HG03521 (cell line): Measurements from ENCODE around the gene HSF5.
"Not testable (repeated sequence)": the region's sequence is repeated elsewhere in the genome, so short reads cannot be mapped to it uniquely, and the experiment has no call there.

Source experiments
- ATAC-seq: cut with Tn5 transposase; IDR thresholded peaks from one replicate; pipeline ENCODE4 v1.9.1; 2021; ENCODE audit warnings: mild to moderate bottlenecking, moderate library complexity; ENCODE audit not compliant: unreplicated experiment

The HSF5 gene

DNA sequence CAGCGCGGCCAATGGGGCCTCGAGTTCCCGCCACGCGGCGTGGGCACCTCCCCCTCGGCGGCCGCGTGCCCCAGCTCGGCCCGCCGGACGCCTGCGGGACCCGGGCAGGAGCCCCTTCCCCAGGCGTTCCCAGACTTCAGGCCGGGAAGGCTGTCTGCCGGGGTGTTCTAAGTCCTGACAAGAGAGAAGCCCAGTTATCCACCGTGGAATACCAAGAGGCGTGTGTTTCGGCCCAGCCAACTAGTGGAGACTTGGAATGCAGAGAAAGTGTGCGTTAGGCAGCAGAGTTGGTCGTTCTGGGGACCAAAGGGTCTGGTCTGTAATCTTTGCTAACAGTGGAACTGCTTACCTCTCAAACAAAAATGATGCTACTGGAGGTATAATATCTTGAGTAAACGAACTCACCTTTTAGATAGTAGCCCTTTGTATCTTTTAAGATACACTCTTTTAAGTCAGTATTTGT lies 251 bp upstream of the HSF5 start:
- no peak for ATAC-seq

DNA sequence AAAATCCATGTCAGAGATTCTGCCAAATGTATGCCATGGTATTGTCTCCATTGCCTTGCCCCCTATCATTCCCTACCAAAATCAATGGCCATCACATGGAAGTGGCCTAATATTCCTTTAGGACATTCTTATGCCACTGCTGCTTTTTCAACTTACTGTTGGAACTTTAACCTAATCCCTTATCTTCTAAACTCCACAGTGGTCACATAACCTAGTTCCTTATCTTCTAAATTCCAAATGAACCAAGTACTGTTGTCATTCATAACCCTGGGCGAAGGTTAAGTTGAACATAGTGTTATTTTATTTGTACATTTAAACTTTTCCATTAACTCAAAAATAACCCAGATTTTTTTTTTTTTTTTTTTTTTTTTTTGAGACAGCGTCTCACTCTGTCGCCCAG lies 3.6 kb downstream of the HSF5 start:
- ATAC-seq, result no peak

DNA sequence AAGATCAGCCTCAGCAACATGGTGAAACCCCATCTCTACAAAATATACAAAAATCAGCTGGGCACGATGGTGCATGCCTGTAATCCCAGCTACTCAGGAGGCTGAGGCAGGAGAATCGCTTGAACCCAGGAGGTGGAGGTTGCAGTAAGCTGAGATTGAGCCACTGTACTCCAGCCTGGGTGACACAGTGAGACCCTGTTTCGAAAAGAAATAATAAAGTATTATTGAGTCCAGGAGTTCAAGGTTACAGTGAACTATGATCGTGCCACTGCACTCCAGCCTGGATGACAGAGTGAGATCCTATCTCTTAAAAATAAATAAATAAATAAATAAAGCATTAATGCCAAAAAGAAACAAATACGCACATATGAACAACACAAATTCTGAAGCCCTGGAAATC lies 6.4 kb downstream of the HSF5 start:
- not testable (repeated sequence) for ATAC-seq

DNA sequence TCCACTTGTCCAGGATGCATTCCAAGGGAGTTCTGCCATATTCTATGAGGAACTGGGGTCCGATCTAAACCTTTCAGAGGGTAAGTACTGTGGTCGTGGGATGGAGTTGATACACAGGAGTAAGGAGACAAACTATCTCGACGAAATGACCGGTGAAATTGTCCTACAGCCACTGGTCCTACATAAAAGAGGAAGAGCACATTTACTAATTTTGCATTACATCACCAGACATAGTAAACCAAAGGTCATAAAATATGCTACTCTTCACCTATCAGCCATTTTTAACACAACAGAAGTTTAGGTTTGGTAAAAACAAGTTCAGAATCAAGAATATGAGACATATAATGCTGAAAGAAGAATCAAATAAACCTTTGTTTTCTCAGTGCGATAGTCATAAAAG lies 8.1 kb downstream of the HSF5 start:
- no peak for ATAC-seq

DNA sequence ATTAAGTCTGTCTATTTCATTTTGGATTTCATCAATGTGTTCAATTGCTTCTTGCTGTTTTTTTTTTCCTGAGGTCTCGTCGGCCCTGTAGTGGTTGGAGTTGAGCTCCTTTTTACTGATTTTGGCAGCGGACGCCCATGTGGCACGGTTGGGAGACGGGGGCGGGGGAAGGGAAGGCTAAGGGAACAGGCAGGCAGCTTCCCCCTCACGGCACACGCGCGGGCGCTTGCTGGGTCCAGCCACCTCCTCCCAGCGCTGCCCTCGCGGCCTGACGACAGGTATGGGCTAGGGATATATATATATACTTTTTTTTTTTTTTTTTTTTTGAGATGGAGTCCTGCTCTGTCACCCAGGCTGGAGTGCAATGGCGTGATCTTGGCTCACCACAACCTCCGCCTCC lies 11.4 kb downstream of the HSF5 start:
- ATAC-seq, result no peak

DNA sequence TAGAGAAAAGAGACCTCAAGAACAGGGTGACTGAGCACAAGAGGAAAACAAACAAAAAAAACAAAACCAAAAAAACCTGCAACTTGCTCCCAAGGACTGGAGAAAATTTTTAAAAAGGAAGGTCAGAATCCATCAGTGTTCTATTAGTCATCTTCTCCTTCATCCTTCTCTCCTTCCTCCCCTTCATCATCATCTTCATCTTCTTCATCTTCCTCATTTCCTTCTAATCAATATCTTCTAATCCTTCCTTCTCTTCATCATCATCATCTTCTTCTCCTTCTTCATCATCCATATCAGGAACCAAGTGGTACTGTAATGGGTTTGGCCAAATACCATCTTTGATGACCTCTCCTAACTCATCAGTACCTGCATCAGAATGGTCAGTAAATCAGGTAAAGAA lies 12.2 kb downstream of the HSF5 start:
- ATAC-seq, result no peak

DNA sequence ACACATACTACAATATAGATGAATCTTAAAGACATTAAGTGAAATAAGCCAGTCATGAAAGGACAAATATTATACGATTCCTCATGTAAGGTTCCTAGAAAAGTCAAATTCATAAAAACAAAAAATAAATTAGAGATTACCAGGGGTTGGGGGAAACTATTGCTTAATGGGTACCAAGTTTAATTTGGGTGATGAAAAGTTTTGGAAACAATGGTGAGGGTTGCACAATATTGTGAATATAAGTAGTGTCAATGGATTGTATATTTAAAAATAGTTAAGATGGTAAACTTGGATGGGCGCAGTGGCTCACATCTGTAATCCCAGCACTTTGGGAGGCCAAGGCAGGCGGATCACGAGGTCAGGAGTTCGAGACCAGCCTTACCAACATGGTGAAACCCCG lies 17.9 kb downstream of the HSF5 start:
- ATAC-seq, result no peak

DNA sequence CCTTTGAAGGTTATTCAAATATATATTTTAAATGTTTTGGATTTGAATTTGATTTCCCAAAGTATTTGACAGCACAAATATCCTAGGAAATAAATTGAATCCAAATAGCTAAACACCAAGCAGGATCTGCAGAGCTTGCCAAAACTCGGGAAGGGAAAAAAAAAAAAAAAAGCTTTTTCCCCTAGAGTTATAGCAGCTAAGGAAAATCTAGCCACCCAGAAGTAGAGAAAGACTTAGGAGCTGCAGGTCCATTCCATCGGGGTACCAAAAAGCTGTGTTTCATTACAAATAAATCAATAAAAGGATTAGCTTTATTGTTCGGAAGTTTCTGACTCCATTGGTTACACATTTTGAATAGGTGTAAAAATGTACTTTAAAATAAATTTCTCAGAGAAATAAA lies 19.3 kb downstream of the HSF5 start:
- no peak for ATAC-seq

DNA sequence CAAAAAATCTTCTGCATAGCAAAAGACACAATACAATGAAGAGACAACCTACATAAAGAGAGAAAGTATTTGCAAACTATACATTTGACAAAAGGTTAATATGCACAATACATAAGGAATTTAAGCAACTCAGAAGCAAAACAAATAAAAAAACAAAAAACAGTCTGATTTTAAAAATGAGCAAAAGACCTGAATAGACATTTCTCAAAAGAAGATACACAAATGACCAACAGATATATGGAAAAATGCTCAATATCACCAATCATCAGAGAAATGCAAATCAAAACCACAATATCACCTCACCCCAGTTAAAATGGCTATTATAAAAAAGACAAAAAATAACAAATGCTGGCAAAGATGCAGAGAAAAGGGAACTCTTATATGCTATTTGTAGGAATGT lies 32.7 kb downstream of the HSF5 start:
- no peak for ATAC-seq

DNA sequence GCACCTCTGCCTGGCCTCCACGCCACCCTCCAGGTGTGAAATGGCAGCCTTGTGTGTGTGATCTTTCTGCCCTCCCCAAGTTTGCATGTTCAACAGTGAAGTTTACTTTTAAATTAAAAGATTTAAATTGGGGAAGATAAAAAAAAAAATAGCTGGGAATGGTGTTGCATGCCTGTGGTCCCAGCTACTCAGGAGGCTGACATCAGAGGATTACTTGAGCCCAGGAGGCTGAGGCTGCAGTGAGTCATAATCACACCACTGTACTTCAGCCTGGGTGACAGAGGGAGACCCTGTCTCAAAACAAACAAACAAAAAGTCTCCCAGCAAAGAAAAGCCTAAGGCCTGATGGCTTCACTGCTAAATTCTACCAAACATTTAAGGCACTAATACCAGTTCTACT lies 35.5 kb downstream of the HSF5 start:
- ATAC-seq, result no peak

DNA sequence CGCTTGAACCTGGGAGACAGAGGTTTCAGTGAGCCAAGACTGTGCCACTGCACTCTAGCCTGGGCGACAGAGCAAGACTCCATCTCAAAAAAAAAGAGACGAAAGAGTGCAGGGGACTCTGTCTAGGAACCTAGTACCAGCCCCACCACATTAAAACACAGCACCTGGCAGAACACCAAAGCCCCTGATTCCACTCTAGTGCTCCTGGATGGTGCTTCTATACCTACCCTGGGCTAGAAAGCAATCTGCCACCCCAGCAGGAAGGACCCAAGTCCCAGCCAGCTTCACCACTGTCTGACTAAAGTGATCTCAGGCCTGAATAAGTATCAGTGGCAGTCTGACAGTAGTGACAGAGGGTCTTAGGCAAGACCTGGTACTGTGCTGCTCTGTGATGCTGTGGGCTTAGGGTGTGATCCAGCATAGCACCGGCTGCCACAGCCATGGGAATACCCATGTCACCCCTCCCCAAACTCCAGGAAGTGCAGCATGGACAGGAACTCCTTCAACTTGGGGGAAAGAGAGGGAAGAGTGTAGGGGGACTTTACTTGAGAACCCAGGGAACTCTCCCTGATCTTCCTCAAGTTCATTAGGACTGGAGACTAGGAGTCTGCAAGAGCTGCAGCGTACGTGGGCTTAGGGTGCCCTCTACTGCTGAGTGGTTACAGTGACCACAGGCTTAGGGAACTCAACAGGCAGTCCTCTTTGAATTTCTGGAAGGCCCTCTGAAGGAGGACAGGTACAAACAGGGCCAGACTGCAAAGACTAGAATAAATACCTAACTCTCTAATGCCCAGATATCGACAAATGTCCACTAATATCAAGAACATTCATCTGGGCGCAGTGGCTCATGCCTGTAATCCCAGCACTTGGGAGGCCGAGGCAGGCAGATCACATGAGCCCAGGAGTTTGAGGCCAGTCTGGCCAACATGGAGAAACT lies 40.9 kb downstream of the HSF5 start:
- no peak for ATAC-seq

DNA sequence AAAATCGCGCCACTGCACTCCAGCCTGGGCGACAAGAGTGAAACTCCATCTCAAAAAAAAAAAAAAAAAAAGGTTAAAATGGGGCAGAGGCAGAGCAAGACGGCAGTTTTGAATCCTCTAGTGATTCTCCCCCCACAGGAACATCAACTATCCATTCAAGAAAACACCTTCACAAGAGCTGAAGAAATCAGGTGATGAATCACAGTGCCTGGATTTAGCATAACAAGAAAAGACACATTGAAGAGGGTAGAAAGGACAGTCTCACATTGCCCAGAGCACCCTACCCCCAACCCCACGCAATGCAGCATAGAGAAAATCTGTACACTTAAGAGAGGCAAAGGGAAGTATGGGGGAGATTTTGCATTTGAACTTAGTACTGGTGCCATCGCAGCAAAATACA lies 42.1 kb downstream of the HSF5 start:
- no peak for ATAC-seq

DNA sequence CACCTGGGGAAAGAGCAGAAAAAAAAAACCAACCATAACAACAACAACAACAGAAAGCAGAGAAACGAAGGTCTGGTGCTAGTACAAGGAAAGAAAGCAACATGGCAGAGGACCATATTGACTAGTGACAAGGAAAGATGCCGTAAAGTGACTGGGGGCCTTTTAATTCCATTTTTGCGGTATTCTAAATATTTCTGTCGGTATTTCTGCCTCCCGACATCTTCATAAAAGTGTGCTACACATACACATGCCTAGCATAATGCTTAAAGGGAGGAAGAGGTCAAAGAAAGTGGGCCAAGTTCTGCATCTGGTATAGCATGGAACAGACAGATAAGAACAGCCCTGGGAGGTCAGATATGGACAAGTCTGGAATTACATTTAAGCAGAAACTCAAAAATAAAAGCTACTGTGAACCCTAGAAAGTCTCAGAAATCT lies 51.4 kb downstream of the HSF5 start:
- no peak for ATAC-seq

DNA sequence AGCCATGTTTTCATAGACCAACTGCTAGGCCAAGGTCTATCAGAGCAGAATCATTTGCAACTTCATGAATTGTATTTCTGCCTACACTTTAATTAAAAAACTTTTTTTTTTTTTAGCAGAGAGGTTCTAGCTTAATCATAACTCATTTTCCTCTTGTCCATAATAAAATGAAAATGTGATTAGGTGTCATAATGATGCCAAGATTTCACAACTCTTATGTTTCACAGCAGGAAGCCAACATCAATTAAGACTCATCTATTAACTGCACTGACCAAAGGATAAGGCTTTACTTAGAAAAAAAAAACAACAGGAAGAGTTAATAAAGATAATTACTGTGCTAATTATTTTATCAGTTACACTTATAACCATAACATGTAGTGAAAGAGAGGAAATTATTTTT lies 52.0 kb downstream of the HSF5 start:
- no peak for ATAC-seq

DNA sequence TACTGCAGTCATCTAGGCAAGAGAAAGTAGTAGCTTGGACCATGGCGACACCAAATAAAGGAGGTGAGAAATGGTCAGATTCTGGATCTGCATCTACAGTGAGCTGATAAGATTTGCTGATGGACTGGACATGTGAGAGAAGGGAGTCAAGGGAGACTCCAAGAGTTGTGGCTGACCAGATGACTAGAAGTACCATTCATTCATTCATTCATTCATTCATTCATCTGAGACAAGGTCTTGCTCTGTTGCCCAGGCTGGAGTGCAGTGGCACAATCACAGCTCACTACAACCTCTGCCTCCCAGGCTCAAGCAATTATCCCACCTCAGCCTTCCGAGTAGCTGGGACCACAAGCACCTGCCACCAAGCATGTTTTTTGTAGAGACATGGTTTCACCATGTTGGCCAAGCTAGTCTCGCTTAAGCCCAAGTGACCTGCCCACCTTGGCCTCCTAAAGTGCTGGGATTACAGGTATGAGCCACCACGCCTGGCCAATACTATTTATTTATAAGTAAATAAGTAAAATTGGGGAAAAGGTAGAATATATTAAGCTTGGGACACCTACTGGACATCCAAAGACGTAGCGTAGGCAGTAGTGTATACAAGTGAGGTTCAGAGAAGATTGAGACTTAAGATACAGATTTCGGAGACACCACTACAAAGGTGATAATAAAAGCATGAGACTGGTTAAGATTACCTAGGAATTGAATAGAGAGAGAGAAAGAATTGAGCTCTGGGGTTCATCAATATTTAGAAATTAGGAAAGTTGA lies 55.2 kb downstream of the HSF5 start:
- ATAC-seq, result no peak

DNA sequence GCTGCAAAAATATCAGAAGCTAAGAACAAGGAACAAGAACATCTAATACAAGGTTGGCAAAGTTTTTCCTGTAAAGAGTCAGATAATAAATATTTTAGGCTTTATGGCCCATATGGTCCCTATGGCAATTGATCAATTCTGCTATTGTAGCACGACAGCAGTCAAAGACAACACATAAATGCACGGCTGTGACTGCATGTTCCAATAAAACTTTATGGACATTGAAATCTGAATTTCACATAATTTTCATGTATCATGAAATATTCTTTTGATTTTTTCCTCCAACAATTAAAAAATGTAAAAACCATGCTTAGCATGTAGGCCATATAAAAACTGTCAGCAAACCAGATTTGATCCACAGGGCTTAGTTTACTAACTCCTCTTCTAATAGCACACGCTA lies 60.4 kb downstream of the HSF5 start:
- no peak for ATAC-seq

DNA sequence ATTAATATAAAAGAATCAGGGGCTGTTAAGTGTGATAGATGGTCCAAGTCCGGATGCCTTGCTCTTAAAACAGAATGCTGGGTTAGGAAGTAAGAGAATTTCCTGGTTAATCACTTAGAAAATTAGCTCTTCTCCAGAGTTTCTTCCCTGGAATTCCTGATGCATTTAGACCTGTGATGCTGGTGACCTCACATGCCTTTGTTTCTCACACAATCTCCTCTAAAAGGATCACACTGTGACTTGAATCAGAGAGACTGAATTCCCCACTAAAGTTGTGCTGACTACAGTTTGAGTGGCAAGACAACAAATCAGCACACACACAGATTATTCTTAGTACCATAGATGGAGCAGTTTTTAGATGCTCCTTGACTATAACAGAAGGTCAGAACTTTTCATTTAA lies 66.5 kb downstream of the HSF5 start:
- ATAC-seq, result no peak

DNA sequence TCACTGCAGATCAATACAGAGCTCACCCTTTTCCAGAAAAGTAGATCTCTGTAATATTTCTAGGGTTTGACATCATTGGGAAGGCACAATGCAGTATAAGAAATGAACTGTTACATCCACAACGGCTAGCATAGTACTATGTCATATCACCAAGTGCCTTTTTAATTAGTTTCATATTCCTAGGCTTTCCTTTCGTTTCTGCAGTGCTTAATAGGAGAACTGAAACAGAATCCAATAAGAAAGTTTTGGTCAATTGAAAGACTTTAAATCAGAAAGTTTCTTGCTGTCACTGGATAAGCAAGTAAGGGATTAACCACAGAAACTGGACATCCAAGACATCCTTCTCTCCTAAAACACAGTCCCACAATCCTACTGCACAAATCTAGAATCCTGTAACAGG lies 67.4 kb downstream of the HSF5 start:
- ATAC-seq, result no peak

DNA sequence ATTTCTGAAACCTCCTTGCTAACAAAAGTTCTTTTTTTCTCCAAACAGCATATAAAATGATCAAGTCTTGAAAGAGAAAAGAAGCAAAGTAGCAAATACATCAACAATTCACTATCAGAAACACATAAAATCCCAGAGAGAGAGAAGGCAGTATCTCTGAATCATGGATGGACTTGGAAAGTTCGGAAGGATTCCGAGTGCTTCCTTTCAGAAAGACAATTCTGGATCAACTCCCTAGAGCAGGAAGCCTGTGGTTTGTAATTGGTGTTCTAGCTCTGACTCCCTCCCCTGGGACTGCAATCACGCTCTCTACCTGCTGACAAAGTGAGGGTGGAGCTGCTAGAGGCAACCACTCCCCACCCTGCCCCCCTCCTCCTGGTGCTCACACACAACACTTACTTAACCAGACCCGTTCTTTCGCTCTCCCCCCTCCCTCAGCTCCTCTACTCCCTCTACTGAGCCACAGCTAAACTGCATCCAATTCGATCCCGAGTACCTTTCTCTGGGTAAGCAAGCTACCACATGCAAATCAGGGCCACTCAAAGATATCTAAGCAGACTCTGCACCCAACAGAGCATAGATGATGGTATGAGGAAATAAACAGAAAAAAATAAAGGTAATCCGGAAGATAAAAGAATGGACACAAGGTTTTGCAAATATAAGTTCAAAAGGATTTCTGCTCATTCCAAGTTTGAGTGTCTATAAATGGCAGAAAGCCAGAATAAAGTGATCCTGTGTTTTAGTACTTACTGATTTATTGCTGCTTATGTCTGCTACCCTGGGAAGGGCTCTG lies 70.7 kb downstream of the HSF5 start, which contains the start of gene RNF43:
RNF43 (minus strand) TSS at position 235 of the 793 bp plus-strand sequence. CDS start 1,957 bp downstream, outside the sequence.
- ATAC-seq, result peak; percentile 96

DNA sequence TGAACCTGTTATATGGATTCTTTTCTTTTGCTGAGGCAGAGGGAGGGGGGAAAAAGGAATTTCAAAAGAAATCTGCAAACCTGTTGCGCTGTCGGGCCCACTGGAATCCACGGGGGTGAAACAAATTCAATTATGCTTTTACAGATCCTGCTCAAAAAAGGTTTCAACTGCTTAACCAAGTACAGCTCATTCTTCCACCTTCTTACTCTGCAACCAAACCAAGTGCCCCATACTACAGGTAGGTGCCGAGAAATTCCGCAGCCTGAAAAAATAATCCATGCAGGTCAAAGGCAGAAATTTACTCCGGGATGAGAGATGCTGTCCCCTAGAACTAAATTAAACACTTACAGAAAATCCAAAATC lies 71.3 kb downstream of the HSF5 start:
- ATAC-seq, result no peak

DNA sequence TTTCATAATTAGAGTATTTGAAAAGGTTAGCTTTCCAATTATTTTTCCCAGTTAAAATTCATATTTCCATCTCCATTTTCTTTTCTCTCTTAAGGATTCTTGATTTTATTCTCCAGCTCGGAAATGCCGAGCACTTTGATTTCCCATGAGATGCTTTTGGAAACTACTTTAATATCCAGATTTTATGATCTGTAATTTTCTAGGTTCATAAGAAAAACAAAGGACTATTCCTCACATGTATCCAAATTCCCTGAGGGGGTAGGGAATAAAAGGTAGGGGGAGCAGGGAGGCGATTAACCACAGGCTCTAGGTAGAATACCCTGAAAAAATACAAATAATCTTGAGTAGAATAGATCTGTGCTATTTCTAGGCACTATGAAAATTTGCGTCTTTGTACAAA lies 71.8 kb downstream of the HSF5 start:
- ATAC-seq, result no peak
